IPS-11a (cell line): ENCODE results near the gene AKAP6.

Experiments
- H3K4me3 ChIP-seq: one replicate; pipeline ENCODE4 v1.5.1; 2013; ENCODE audit warnings: low read depth, low read length, control low read depth

Gene AKAP6

DNA sequence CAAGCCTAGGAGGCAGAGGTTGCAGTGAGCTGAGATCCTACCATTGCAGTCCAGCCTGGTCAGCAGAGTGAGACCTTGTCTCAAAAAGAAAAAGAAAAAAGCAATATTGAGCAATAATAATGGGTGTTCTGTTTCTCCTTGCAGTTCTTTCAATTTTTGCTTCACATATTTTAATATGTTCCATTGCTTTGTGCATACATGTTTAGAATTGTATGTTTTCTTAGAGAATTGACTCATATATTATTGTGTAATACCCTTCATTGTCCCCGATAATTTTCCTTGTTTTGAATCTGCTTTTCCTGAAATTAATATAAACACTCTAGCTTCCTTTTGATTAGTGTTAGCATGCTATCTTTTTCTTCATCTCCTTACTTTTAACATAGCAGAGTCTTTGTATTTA lies 471.2 kb downstream of the AKAP6 start:
- no peak overlapping the region for H3K4me3 ChIP-seq

GRCh38 chr14:32802295-32802694 lies 473.2 kb downstream of the AKAP6 start:
- H3K4me3 ChIP-seq, result no peak overlapping the region

DNA sequence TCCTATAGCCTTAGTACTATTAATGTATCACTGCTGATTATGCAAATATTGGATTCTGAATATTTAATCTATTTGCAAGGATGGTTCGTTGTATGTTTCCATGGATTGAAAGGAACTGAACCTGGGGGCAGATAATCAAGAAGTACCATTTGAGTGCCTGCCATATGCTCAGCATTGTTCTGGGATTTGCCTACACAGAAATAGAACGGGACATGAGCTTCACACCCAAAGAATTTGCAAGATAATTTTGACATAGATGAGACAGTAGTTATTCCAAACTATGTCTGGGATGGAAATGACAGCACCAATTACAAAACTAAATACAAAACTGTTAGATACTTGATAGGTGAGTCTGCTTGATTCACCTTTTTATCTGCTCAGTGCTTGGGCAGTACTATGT lies 476.9 kb downstream of the AKAP6 start:
- no peak overlapping the region for H3K4me3 ChIP-seq

- no peak overlapping the region for H3K4me3 ChIP-seq
Measured at GRCh38 chr14:32808644-32809043, 479.5 kb downstream of the AKAP6 start.

- H3K4me3 ChIP-seq, result no peak overlapping the region
Measured at GRCh38 chr14:32809255-32809654, 480.2 kb downstream of the AKAP6 start.

GRCh38 chr14:32813401-32813800 lies 484.3 kb downstream of the AKAP6 start:
- no peak overlapping the region for H3K4me3 ChIP-seq

DNA sequence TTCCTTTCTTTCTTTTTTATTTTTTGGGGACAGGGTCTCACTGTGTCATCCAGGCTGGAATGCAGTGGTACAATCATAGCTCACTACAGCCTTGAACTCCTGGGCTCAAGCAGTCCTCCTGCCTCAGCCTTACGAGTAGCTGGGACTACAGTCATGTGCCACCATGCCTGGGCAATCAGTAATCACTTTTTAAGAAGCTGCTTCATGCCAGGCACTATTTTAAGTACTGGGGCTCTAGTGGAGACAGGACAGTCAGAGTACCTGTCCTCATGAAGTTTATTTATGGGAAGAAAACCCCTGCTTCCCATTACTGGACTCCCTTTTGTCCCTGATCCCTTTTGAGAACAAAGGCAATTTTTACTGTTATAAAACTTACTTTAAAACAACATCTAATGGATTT lies 485.6 kb downstream of the AKAP6 start:
- H3K4me3 ChIP-seq, result no peak overlapping the region

- H3K4me3 ChIP-seq, result no peak overlapping the region
Measured at GRCh38 chr14:32816588-32816987, 487.5 kb downstream of the AKAP6 start.

GRCh38 chr14:32817780-32818179 lies 488.7 kb downstream of the AKAP6 start:
- H3K4me3 ChIP-seq, result no peak overlapping the region

- H3K4me3 ChIP-seq, result no peak overlapping the region
Measured at GRCh38 chr14:32818581-32818980, 489.5 kb downstream of the AKAP6 start.

DNA sequence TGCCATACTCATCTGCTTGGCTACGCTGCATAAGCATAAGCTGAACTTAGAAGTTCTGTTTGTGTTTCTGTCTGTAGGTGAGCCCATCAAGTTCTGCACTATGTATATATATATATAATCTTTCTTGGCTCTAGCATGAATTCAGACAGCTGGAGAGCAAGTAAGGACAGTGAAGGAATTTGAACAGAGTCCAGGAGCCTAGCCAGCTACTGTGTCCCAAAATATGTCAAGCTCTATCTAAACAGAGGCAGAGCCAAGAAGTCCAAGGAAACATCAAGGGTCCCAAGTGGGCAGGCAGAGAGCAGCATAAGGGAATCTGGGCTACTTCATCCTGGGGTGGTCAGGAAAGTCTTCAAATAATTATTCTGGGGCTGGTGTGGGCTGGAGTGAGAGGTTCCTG lies 491.1 kb downstream of the AKAP6 start:
- H3K4me3 ChIP-seq, result no peak overlapping the region

DNA sequence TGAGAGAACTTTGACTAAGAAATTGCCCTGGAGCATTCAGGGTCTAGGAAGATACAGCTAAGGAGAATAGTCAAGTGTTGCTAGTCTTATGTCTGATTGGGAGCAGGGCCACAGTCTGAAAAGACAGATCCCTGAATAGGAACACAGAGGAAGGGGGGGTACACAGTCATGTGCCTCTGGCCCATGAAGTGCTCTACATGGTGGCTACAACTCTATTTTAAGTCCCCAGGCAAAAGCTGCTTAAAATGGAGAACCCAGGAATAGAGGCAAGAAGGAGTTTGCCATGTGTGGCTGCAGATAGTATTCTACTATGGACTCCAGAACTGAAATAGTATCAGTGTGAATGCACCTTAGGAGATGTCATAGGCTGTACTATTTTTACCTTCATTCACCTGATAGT lies 491.6 kb downstream of the AKAP6 start:
- H3K4me3 ChIP-seq, result no peak overlapping the region

DNA sequence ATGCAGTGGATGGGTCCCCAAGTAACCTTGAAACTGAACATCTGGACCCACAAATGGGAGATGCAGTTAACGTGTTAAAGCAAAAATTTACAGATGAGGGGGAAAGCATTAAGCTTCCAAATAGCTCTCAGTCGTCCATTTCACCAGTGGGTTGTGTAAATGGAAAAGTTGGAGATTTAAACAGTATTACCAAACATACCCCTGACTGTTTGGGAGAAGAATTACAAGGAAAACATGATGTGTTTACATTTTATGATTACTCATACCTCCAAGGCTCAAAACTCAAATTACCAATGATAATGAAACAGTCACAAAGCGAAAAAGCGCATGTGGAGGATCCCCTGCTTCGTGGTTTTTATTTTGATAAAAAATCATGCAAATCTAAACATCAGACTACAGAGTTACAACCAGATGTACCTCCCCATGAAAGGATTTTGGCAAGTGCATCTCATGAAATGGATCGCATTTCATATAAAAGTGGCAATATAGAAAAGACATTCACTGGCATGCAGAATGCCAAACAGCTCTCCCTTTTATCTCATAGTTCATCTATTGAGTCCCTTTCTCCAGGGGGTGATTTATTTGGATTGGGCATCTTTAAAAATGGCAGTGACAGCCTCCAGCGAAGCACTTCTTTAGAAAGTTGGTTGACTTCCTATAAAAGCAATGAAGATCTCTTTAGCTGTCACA lies 493.0 kb downstream of the AKAP6 start:
- H3K4me3 ChIP-seq, result no peak overlapping the region

DNA sequence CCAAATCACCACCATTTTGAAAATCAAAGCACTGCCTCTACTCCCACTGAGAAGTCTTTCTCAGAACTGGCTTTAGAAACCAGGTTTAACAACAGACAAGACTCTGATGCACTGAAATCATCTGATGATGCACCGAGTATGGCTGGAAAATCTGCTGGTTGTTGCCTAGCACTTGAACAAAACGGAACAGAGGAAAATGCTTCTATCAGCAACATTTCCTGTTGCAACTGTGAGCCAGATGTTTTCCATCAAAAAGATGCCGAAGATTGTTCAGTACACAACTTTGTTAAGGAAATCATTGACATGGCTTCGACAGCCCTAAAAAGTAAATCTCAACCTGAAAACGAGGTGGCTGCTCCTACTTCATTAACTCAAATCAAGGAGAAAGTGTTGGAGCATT lies 494.6 kb downstream of the AKAP6 start:
- H3K4me3 ChIP-seq, result no peak overlapping the region

- no peak overlapping the region for H3K4me3 ChIP-seq
Measured at GRCh38 chr14:32824195-32824594, 495.1 kb downstream of the AKAP6 start.

GRCh38 chr14:32825058-32825457 lies 496.0 kb downstream of the AKAP6 start:
- H3K4me3 ChIP-seq, result no peak overlapping the region

DNA sequence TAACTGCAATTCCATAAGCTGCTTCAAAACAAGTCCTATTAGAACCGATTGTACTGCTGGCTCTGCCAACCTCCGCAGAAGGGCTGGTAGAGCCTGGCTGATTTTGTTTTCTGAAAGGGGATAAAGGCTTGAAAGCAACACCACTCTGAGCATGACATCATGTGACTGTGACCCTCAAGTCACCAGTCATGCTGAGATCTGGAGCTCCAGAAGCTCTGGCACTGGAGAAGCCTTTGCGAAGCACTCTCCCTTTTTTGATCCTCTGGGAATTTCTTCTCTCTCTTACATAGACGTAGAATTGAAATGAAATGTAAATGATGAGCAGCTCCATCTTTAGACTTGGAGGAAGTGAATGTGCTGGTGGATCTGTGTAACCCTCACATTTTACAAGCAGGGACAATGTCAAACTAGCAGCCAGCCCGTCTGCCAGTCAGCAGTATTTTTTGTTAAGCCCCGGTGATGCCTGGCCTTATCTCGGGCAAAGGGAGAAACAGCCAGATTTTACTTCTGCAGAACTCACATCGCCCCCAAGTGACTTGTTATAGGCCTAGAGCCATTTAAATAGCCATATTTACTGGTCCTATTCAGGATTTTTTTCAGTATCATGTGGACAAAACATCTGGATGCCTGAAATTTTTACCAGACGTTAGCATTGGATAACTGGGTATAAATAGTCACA lies 497.4 kb downstream of the AKAP6 start:
- no peak overlapping the region for H3K4me3 ChIP-seq

GRCh38 chr14:32827514-32827913 lies 498.4 kb downstream of the AKAP6 start:
- H3K4me3 ChIP-seq, result no peak overlapping the region

DNA sequence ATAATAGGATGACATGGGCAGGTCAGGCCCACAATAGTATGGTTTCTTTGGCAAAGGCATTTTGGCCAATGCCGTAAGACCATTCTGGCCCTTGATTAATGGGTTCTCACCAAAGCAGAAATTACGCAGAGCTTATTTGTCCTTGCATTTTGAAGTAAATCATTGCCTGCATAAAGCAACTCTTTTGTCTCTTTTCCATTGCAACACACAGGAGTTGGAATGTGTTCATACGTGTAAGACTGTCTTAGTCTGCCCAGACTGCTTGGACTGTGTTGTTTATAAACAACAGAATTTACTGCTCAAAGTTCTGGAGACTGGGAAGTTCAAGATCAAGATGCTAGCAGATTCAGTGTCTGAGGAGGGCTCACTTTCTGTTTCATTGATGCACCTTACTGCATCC lies 506.8 kb downstream of the AKAP6 start:
- H3K4me3 ChIP-seq, result no peak overlapping the region

DNA sequence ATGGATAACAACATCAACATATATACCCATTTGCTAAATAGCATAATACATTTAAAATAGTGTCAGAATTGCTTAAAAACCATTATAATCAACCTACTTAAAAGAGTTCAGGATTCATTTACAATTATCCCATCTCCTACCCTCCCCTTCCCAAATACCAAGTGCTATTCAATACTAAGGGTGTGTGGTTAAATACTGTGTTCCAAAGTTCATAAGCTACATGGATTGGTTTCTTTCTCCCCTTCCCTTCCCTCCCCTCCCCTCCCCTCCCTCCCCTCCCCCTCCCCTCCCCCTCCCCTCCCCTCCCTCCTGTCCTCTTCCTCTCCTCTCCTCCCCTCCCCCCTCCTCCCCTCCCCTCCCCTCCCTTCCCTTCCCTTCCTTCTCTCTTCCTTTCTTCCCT lies 512.6 kb downstream of the AKAP6 start:
- H3K4me3 ChIP-seq, result no peak overlapping the region

DNA sequence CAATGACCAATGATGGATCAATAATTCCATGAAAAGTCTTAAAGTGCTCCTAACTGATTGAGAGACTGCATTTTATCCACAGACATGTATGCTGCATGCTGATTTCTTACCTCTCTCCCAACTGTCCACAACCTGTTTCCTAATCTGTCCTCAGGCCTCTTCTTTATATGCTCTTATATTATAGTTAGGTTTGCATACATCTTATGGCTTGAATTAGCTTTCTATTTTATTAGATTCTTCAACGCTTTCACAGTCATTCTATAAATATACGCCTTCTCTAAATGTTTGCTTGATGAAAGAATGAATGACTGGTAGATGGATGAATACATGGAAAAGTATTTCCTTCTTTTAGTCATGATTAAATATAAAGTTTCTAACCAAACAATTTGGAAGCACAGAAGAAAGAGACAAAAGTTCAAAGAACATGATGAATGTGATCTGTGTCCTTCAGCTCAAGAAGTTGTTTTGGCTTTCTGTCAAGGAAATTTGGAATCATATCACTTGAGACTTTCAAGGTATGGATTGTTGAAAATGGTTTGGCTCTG lies 517.8 kb downstream of the AKAP6 start:
- H3K4me3 ChIP-seq, result no peak overlapping the region

- no peak overlapping the region for H3K4me3 ChIP-seq
Measured at GRCh38 chr14:32847867-32848266, 518.8 kb downstream of the AKAP6 start.
